Ishikawa (cell line): ENCODE measurements around the gene ISCA2.

Source experiments
- FOXM1 ChIP-seq: IDR thresholded peaks from 2 replicates; pipeline ENCODE4 v1.6.1; 2012; ENCODE audit warnings: low read depth, borderline replicate concordance
- RAD21 ChIP-seq: IDR thresholded peaks from 2 replicates; pipeline ENCODE4 v1.6.1; 2012; ENCODE audit warnings: low read depth
- REST ChIP-seq: IDR thresholded peaks from 2 replicates; pipeline ENCODE4 v1.6.1; 2012; ENCODE audit warnings: low read depth, mild to moderate bottlenecking
- ZBTB7A ChIP-seq: IDR thresholded peaks from 2 replicates; pipeline ENCODE4 v1.6.1; 2012; ENCODE audit warnings: low read depth

DNA sequence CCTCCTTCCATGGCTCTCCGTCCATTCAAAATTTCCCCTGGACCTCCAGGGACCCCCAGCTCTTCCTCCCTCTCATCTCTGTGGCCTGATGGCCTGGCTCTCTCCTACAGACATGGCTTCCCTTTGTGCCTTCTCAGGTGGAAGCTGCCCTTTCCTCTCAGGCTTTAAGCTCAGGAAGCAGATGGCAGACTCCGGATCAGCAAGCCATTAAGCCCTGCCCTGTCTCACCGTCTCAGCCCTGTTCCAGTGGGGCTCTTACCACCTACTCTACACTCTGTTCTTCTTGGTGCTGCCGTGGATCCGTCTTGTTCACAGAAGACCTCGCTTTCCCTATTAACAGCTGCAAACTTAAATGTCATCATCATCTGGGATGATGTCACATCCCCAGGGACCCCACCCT is 33.6 kb upstream of the ISCA2 start:
- no peak for TF ChIP-seq ZBTB7A
- no peak for TF ChIP-seq REST
- TF ChIP-seq FOXM1: no peak
- TF ChIP-seq RAD21: no peak
